IgD-negative memory B cell (primary cell): ENCODE results near the gene FLT3. TPM values are rescaled to one million over a fixed set of nuclear protein-coding genes. Genes with fewer than 3 reads are reported as not detected.

Experiments
- H3K27ac Mint-ChIP-seq, 3 donors: one replicate each; pipeline ENCODE4 v1.8.0; 2020 to 2022; ENCODE audit warnings: mild to moderate bottlenecking in 3 of 3, mixed read lengths in 3 of 3, moderate library complexity in 1 of 3
- H3K27me3 Mint-ChIP-seq: one replicate; pipeline ENCODE4 v1.8.0; 2021; ENCODE audit warnings: mixed read lengths
- H3K36me3 Mint-ChIP-seq: one replicate; pipeline ENCODE4 v1.8.0; 2020; ENCODE audit warnings: mild to moderate bottlenecking, mixed read lengths
- H3K4me1 Mint-ChIP-seq, 3 donors: one replicate each; pipeline ENCODE4 v1.8.0; 2020 to 2022; ENCODE audit warnings: mixed read lengths in 3 of 3, mild to moderate bottlenecking in 1 of 3
- H3K4me3 Mint-ChIP-seq, 4 donors: one replicate each; pipeline ENCODE4 v1.8.0; 2020 to 2022; ENCODE audit warnings: mild to moderate bottlenecking in 4 of 4, mixed read lengths in 4 of 4, moderate library complexity in 3 of 4
- H3K9me3 Mint-ChIP-seq, 3 donors: one replicate each; pipeline ENCODE4 v1.8.0; 2020 to 2021; ENCODE audit warnings: mixed read lengths in 3 of 3, mild to moderate bottlenecking in 1 of 3
- polyA plus RNA-seq: library from polyadenylated mRNA; unstranded; fragments of 300-500 nt; fragmentation: Illumina TruSeq; gene quantifications from one replicate; pipeline ENCODE4 v1.2.3, GENCODE V29; 2021

The FLT3 gene
- polyA plus RNA-seq, 1 donor from 2014 or later, result 0.80 TPM

DNA sequence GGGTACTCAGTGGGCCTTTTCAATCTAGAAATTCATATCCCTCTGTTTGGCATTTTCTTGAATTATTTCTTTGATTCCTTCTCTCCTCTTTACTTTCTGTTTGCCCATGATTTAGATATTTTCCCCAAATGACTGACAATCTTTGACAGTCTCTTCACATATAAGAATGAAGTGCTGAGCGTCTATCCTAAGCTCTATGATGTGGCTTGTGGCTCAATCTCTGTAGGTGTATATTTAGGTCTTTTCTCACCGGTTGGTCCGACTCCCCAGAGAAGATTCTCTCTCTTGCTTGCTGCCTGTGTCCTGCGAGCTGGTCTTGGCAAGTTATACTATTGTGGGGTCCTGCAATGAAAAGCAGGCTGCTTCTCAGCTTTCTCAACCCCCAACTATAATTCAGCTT lies 29.0 kb downstream of the FLT3 start:
- H3K9me3 Mint-ChIP-seq, result no peaks in the 10 kb centered on the region
- no peaks in the 10 kb centered on the region for H3K27me3 Mint-ChIP-seq
- no peak overlapping the region for H3K4me3 Mint-ChIP-seq
- H3K36me3 Mint-ChIP-seq, result no peaks in the 10 kb centered on the region
- H3K27ac Mint-ChIP-seq, result no peak overlapping the region
- peaks cover 0 to 3% (median 0%) of the 10 kb centered on the region in 3 donors for H3K4me1 Mint-ChIP-seq

DNA sequence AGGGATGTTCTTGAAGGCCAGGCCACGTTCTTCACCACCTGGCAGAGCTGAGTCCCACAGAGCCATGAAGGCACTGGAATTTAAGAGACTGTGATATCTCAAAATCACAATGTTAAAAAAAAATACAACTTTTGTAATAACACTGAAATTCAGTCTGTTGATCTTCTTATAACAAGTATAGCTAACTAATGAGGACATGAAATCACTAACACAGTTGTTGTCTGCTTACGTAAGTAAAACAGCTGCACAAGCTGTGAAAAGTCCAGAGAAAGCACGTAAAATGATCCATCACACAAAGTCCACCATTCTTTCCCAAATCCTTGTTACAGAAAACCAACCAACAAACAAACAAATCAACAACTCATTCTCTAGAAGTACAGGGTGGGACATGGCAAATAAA lies 32.9 kb downstream of the FLT3 start:
- Mint-ChIP-seq H3K4me1 (peaks cover 0 to 2% (median 0%) of the 10 kb centered on the region in 3 donors), H3K36me3 (peaks cover 2% of the 10 kb centered on the region), H3K9me3 (peaks cover 0 to 3% (median 0%) of the 10 kb centered on the region in 3 donors), H3K4me3 (no peak overlapping the region), H3K27me3 (no peaks in the 10 kb centered on the region), H3K27ac (no peak overlapping the region)

DNA sequence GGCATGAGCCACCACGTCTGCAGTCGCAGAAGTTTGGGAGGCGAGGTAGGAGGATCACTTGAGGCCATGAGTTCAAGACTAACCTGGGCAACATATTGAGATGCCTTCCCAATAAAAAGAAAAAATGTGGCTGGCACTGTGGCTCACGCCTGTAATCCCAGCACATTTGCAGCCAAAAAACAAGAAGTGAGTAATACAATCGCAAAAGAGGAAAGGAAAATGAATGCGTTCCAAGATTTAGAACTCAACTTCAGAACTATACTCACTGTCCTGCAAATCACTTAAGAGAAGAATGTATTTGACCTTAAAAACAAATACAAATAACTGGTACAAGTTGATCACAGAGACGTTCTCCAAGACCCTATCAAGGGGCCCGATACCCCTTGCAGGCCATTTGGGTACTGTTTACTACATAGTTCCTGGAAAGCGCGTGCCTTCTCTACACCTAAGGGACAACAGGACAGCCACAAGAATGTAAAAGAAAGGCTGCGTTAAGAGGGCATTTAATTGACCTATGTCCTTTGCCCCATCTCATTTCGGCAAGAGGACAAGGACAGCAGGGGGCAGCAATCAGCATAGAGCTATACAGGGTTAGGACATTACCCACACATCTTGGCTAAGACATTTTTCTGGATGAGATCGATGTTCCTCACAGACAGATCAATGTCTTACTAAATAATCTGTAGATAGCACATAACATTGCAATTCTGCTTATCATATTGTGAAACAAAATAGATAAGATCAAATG lies 41.3 kb downstream of the FLT3 start:
- no peaks in the 10 kb centered on the region for H3K27me3 Mint-ChIP-seq
- H3K36me3 Mint-ChIP-seq, result no peaks in the 10 kb centered on the region
- no peaks in the 10 kb centered on the region for H3K9me3 Mint-ChIP-seq
- peaks cover 16 to 34% (median 26%) of the 10 kb centered on the region in 3 donors for H3K4me1 Mint-ChIP-seq
- H3K27ac Mint-ChIP-seq, result no peak overlapping the region
- H3K4me3 Mint-ChIP-seq, result no peak overlapping the region

DNA sequence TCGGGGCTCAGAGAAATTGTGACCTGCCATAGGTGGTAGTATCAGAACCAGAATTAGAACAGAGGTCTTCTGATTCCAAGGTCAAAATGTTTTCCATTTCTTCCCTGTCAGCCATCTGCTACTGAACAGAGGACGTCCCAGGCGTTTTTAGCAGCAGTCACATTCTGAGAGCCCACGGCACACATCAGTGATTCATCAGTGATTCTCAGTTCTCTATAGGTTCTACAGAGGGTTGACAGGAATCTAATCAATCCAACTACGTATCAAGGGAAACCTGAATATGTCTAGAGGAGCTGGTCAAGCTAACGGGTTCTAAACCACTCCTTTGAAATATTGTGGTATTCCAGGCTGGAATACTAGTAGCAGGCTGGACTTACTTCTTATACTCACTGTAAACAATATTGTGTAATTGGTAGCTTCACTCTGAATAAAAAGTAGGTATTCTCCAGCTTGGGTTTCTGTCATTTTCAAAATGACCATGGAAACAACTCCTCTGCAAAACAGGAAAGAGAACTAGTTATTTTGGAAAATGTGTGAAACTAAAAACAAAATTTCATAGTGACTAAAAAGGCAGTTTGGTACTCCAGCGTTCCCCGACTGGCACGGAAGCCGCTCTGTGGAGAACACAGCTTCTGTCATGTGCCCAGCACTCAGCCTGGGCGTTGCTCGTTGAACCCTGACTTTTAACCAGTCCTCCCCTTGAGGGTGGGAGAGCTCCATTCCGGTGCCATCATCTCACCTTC lies 43.2 kb downstream of the FLT3 start:
- Mint-ChIP-seq H3K36me3 (no peaks in the 10 kb centered on the region), H3K4me1 (peaks cover 16 to 34% (median 27%) of the 10 kb centered on the region in 3 donors), H3K9me3 (no peaks in the 10 kb centered on the region), H3K27ac (peak overlapping the region in 1 of 3 donors; percentile 37), H3K27me3 (no peaks in the 10 kb centered on the region), H3K4me3 (peak overlapping the region; percentile 2 to 83 (median 50))

- Mint-ChIP-seq H3K27ac (peak overlapping the region in 1 of 3 donors; percentile 75), H3K4me1 (peaks cover 16 to 34% (median 27%) of the 10 kb centered on the region in 3 donors), H3K36me3 (no peaks in the 10 kb centered on the region), H3K4me3 (peak overlapping the region in 3 of 4 donors; percentile 25 to 84 (median 68)), H3K27me3 (no peaks in the 10 kb centered on the region), H3K9me3 (no peaks in the 10 kb centered on the region)
Observed at GRCh38 chr13:28056426-28056825, 44.0 kb downstream of the FLT3 start.

DNA sequence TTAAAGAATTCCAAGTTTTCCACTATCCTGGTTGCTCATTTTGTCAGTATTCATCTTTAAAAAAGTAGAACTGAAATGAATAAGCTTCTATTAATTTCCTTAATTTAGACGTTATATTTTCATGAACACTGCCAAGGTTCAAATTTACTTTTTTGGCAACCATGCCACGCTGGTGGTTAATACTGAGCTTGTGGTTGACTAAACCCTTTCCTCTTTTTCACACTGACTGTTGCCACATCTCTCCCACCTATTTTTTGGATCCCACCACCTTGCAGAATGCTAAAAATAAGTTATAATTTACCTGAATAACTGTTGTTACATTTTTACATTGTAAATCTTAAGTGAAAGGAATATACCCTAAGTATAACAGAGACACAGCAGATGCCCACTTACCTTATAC lies 45.0 kb downstream of the FLT3 start:
- H3K4me3 Mint-ChIP-seq, result peak overlapping the region in 3 of 4 donors; percentile 25 to 68 (median 39)
- no peaks in the 10 kb centered on the region for H3K27me3 Mint-ChIP-seq
- peaks cover 16 to 36% (median 28%) of the 10 kb centered on the region in 3 donors for H3K4me1 Mint-ChIP-seq
- H3K36me3 Mint-ChIP-seq, result no peaks in the 10 kb centered on the region
- H3K27ac Mint-ChIP-seq, result peak overlapping the region in 2 of 3 donors; percentile 29 to 75
- H3K9me3 Mint-ChIP-seq, result no peaks in the 10 kb centered on the region

DNA sequence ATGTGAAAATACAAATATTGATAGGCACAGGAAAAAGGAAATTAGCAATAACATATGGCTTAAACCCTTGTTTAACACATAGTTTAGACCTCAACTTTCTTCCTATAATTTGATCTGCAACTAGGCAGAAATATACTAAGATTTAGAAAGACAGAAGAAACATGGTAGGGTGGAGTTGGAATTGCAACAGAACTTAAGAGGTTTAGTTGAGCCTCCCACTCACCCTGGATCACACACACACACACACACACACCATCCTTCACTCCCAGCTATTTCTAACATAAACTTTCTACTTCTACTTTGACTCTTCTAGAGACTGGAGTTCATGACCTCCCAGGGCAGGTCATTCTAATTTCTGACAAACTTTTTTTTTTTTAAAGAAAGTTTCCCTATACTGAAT lies 47.4 kb downstream of the FLT3 start:
- Mint-ChIP-seq H3K9me3 (no peaks in the 10 kb centered on the region), H3K36me3 (no peaks in the 10 kb centered on the region), H3K4me1 (peaks cover 40 to 54% (median 49%) of the 10 kb centered on the region in 3 donors), H3K27me3 (no peaks in the 10 kb centered on the region), H3K27ac (peak overlapping the region in 1 of 3 donors; percentile 18), H3K4me3 (no peak overlapping the region)

DNA sequence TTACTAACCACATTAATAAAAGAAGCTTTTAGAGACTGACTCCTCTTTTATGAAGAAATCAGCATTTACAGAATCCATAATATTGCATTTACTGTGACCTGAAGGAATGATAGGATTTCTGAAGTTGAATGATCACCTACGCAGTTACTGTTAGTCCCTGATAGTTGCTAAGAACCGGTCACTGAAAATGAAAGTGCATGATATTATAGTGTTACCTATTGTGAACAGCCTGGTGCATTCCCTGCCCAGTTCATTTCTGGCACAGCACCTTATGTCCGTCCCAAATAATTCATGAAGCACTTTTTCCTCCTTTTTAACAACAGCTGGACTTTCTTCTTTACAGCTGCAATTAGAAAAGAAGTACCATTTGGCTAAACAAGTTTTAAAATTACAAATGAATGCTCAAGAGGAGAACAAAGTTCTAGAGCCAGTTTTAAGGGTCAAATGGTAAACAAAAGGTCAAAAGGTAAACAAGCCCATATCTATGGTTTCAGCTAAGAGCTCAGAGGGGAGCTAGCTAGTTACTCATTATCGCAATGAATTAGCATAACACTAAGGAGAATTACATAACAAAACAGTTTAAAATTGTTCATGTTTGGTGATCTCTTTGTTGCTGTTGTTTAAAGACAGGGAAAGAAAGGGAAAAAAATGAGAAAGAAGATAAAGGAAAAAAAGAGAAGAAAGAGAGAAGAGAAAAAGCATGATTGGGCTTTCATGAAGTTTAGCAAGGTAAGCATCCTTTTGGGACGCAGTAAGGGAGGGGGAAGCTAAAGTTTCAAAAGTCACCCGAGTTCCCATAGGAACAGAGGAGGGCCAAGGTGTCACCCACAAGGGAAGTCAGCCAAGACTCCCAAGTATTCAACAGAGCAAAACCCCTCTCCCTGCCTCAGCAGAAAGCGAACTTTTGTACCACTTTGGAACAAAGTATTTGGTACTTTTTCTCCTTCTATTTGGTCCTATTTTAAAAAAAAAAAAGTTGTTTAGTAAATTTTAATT lies 50.2 kb downstream of the FLT3 start:
- Mint-ChIP-seq H3K4me3 (peak overlapping the region; percentile 67 to 88 (median 80)), H3K4me1 (peaks cover 38 to 42% (median 38%) of the 10 kb centered on the region in 3 donors), H3K27ac (peak overlapping the region; percentile 90 to 96 (median 95))

DNA sequence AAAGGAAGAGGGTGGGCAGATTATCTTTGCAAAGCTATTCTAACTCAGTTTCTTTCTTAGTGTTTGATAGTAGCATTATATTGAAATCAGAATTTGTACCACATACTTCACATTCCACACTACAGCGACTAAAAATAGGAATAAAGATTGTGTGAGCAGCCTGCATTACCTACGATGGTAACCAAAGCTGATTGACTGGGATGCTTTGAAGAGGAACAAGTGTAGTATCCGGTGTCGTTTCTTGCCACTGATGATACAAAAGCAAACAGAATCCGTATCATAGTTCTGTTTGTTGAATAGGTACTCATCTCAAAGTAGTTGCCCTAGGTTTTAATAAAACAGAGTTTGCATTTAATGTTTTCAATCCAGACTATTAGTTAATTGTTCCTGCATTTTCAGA lies 51.2 kb downstream of the FLT3 start:
- H3K4me1 Mint-ChIP-seq, result peaks cover 37 to 48% (median 43%) of the 10 kb centered on the region in 3 donors
- H3K9me3 Mint-ChIP-seq, result no peaks in the 10 kb centered on the region
- H3K4me3 Mint-ChIP-seq, result peak overlapping the region; percentile 67 to 88 (median 80)
- H3K27ac Mint-ChIP-seq, result peak overlapping the region; percentile 90 to 96 (median 95)
- no peaks in the 10 kb centered on the region for H3K36me3 Mint-ChIP-seq
- no peaks in the 10 kb centered on the region for H3K27me3 Mint-ChIP-seq

More for the DNA sequence above, 50.2 kb downstream of the FLT3 start:
- no peaks in the 10 kb centered on the region for H3K36me3 Mint-ChIP-seq
- no peaks in the 10 kb centered on the region for H3K27me3 Mint-ChIP-seq
- H3K9me3 Mint-ChIP-seq, result no peaks in the 10 kb centered on the region

GRCh38 chr13:28048768-28049167 lies 51.6 kb downstream of the FLT3 start:
- Mint-ChIP-seq H3K4me1 (peaks cover 37 to 47% (median 43%) of the 10 kb centered on the region in 3 donors), H3K4me3 (peak overlapping the region; percentile 67 to 88 (median 80)), H3K27ac (peak overlapping the region; percentile 90 to 96 (median 95)), H3K27me3 (no peaks in the 10 kb centered on the region), H3K9me3 (no peaks in the 10 kb centered on the region), H3K36me3 (no peaks in the 10 kb centered on the region)

GRCh38 chr13:28047757-28048388 lies 52.5 kb downstream of the FLT3 start:
- Mint-ChIP-seq H3K27me3 (no peaks in the 10 kb centered on the region), H3K4me3 (peak overlapping the region; percentile 41 to 88 (median 66)), H3K9me3 (no peaks in the 10 kb centered on the region), H3K4me1 (peaks cover 44 to 54% (median 49%) of the 10 kb centered on the region in 3 donors), H3K27ac (peak overlapping the region; percentile 90 to 96 (median 95)), H3K36me3 (no peaks in the 10 kb centered on the region)

DNA sequence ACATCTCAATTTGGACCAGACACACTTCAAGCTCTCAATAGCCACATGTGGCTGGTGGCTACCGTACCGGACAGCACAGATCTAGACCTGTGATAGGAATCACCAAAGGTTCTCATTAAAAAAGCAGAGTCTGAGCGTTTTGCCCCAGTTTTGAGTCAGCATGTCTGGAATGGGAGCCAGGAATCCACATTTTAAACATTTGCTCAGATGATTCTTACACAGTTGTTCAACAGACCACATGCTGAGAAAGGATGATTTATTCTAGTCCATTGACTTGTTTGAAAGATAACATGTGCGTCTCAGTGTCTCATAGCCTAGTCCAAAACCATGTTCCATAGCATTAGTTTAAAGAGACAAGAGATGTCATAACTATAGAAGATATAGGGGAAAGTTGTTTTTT lies 53.4 kb downstream of the FLT3 start:
- H3K27me3 Mint-ChIP-seq, result no peaks in the 10 kb centered on the region
- H3K4me1 Mint-ChIP-seq, result peaks cover 46 to 55% (median 52%) of the 10 kb centered on the region in 3 donors
- peak overlapping the region in 1 of 4 donors; percentile 88 for H3K4me3 Mint-ChIP-seq
- no peaks in the 10 kb centered on the region for H3K36me3 Mint-ChIP-seq
- peak overlapping the region in 2 of 3 donors; percentile 90 to 96 for H3K27ac Mint-ChIP-seq
- H3K9me3 Mint-ChIP-seq, result no peaks in the 10 kb centered on the region

GRCh38 chr13:28045861-28046260 lies 54.5 kb downstream of the FLT3 start:
- H3K27ac Mint-ChIP-seq, result no peak overlapping the region
- H3K27me3 Mint-ChIP-seq, result no peaks in the 10 kb centered on the region
- H3K36me3 Mint-ChIP-seq, result no peaks in the 10 kb centered on the region
- H3K9me3 Mint-ChIP-seq, result no peaks in the 10 kb centered on the region
- H3K4me3 Mint-ChIP-seq, result no peak overlapping the region
- H3K4me1 Mint-ChIP-seq, result peaks cover 52 to 57% (median 54%) of the 10 kb centered on the region in 3 donors

- Mint-ChIP-seq H3K4me3 (no peak overlapping the region), H3K36me3 (no peaks in the 10 kb centered on the region), H3K4me1 (peaks cover 44 to 52% (median 50%) of the 10 kb centered on the region in 3 donors), H3K9me3 (no peaks in the 10 kb centered on the region), H3K27ac (peak overlapping the region in 1 of 3 donors; percentile 3), H3K27me3 (no peaks in the 10 kb centered on the region)
Observed at GRCh38 chr13:28044608-28045007, 55.8 kb downstream of the FLT3 start.
